H1 (cell line): ENCODE measurements around the gene FRMD4A. TPM values are rescaled to one million over a fixed set of nuclear protein-coding genes. Genes with fewer than 3 reads are reported as not detected.

Experiments
- CTCF ChIA-PET: fragments of 300-600 bp; sonication (Branson Sonifier 250); formaldehyde crosslinking; loops from one replicate; lab custom pipeline; 2021; ENCODE audit not compliant: partially characterized antibody; lab: Charles Lee
- POLR2A ChIA-PET: fragments of 300-600 bp; sonication (Branson Sonifier 250); formaldehyde crosslinking; loops from one replicate; lab custom pipeline; 2021; ENCODE audit warnings: inconsistent platforms; ENCODE audit not compliant: partially characterized antibody; lab: Charles Lee
- DNase-seq, 2 experiments: peaks; one replicate each; pipeline versions ENCODE4 v3.0.0 to v3.0.0-alpha.2; 2010 to 2022; ENCODE audit warnings: low spot score in 2 of 2, low read depth in 1 of 2, mixed read lengths in 1 of 2
- FAIRE-seq: peaks from 2 replicates; lab custom pipeline; 2011; peaks lifted over from hg19 to GRCh38; lab: Jason Lieb, UNC
- H2AFZ ChIP-seq: 2 replicates; pipeline ENCODE4 v1.8.1; 2012; ENCODE audit warnings: low read length, inconsistent platforms
- H2AK5ac ChIP-seq: 2 replicates; pipeline ENCODE4 v1.6.1; 2013; ENCODE audit warnings: low read depth, low read length
- H2BK120ac ChIP-seq: replicated peaks from 2 replicates; pipeline ENCODE3; 2013; ENCODE audit warnings: low read depth, low read length, inconsistent platforms
- H2BK12ac ChIP-seq: 2 replicates; pipeline ENCODE4 v1.6.1; 2013; ENCODE audit warnings: low read depth, low read length
- H2BK15ac ChIP-seq: 2 replicates; pipeline ENCODE4 v1.6.1; 2013; ENCODE audit warnings: low read length
- H2BK20ac ChIP-seq: 2 replicates; pipeline ENCODE4 v1.6.1; 2013; ENCODE audit warnings: low read length
- H2BK5ac ChIP-seq: 2 replicates; pipeline ENCODE4 v1.6.1; 2013; ENCODE audit warnings: low read depth, low read length
- H3K14ac ChIP-seq: 2 replicates; pipeline ENCODE4 v1.6.1; 2013; ENCODE audit warnings: inconsistent platforms; ENCODE audit not compliant: insufficient read length
- H3K18ac ChIP-seq: 2 replicates; pipeline ENCODE4 v1.6.1; 2013; ENCODE audit warnings: low read length; ENCODE audit errors: extremely low read depth
- H3K23ac ChIP-seq: 2 replicates; pipeline ENCODE4 v1.6.1; 2013; ENCODE audit warnings: inconsistent platforms; ENCODE audit not compliant: insufficient read length
- H3K23me2 ChIP-seq: 2 replicates; pipeline ENCODE4 v1.6.1; 2013; ENCODE audit warnings: low read depth, low read length
- H3K27ac ChIP-seq: 2 replicates; pipeline ENCODE4 v1.6.1; 2011; ENCODE audit warnings: low read depth, low read length, inconsistent platforms
- H3K27me3 ChIP-seq, 4 experiments: replicated peaks in 1 of 4; 1 replicate in 1 of 4; 2 replicates in 3 of 4; pipeline versions ENCODE4 v1.6.1 to v1.8.1; 2011 to 2013; ENCODE audit warnings: low read length in 3 of 4, mild to moderate bottlenecking in 3 of 4, inconsistent platforms in 2 of 4, mixed read lengths in 2 of 4, moderate library complexity in 1 of 4; ENCODE audit not compliant: control insufficient read depth in 3 of 4, insufficient read depth in 3 of 4; ENCODE audit errors: extremely low read depth in 1 of 4
- H3K36me3 ChIP-seq, 4 experiments: 2 replicates each; pipeline versions ENCODE4 v1.6.1 to v1.8.1; 2011 to 2013; ENCODE audit warnings: mild to moderate bottlenecking in 4 of 4, low read length in 3 of 4, moderate library complexity in 2 of 4, control low read depth in 1 of 4, inconsistent platforms in 1 of 4; ENCODE audit not compliant: insufficient read depth in 4 of 4, control insufficient read depth in 2 of 4
- H3K4ac ChIP-seq: replicated peaks from 2 replicates; pipeline ENCODE3; 2013; ENCODE audit warnings: low read length, low read depth, mixed read lengths, inconsistent platforms; ENCODE audit not compliant: insufficient read length
- H3K4me1 ChIP-seq, 4 experiments: replicated peaks in 1 of 4; 1 replicate in 1 of 4; 2 replicates in 3 of 4; pipeline versions ENCODE4 v1.6.1 to v1.8.1; 2011 to 2013; ENCODE audit warnings: low read length in 3 of 4, inconsistent platforms in 2 of 4, mixed read lengths in 1 of 4; ENCODE audit not compliant: insufficient read depth in 4 of 4, control insufficient read depth in 3 of 4
- H3K4me2 ChIP-seq, 2 experiments: 2 replicates each; pipeline versions ENCODE4 v1.6.1 to v1.8.1; 2011 to 2013; ENCODE audit warnings: low read depth in 2 of 2, low read length in 2 of 2, control low read depth in 1 of 2, inconsistent platforms in 1 of 2, mild to moderate bottlenecking in 1 of 2; ENCODE audit not compliant: insufficient read depth in 1 of 2
- H3K4me3 ChIP-seq, 4 experiments: fragments of 200-600, 300-600 bp in 1 of 4; sonication (generic), shearing (Covaris generic), sonication (Bioruptor Twin) in 1 of 4; 2 replicates each; pipeline versions ENCODE4 v1.5.1 to v1.8.1; 2011 to 2016; ENCODE audit warnings: low read length in 4 of 4, low read depth in 3 of 4, control low read depth in 2 of 4, inconsistent platforms in 2 of 4, mild to moderate bottlenecking in 2 of 4, mixed read lengths in 1 of 4, moderate library complexity in 1 of 4; ENCODE audit not compliant: insufficient read depth in 2 of 4; ENCODE audit errors: extremely low read depth in 1 of 4
- H3K56ac ChIP-seq: replicated peaks from 2 replicates; pipeline ENCODE3; 2013; ENCODE audit warnings: low read depth, mild to moderate bottlenecking, mixed read lengths, low read length, inconsistent platforms; ENCODE audit not compliant: insufficient read length
- H3K79me1 ChIP-seq: 2 replicates; pipeline ENCODE4 v1.6.1; 2013; ENCODE audit warnings: low read depth, low read length, control low read depth
- H3K79me2 ChIP-seq, 2 experiments: 2 replicates each; pipeline versions ENCODE4 v1.6.1 to v1.8.1; 2012 to 2013; ENCODE audit warnings: low read length in 2 of 2, mild to moderate bottlenecking in 2 of 2, inconsistent platforms in 1 of 2; ENCODE audit not compliant: insufficient read depth in 2 of 2, control insufficient read depth in 1 of 2
- H3K9ac ChIP-seq, 4 experiments: replicated peaks in 1 of 4; 1 replicate in 1 of 4; 2 replicates in 3 of 4; pipeline versions ENCODE4 v1.6.1 to v1.8.1; 2011 to 2013; ENCODE audit warnings: low read depth in 3 of 4, low read length in 3 of 4, control low read depth in 2 of 4, mild to moderate bottlenecking in 2 of 4, moderate library complexity in 2 of 4, inconsistent platforms in 1 of 4; ENCODE audit errors: extremely low read depth in 1 of 4
- H3K9me3 ChIP-seq, 2 experiments: 2 replicates each; pipeline versions ENCODE4 v1.6.1 to v1.8.1; 2012 to 2013; ENCODE audit warnings: mild to moderate bottlenecking in 2 of 2, moderate library complexity in 2 of 2, control low read depth in 1 of 2, inconsistent platforms in 1 of 2, low read depth in 1 of 2, low read length in 1 of 2, mixed read lengths in 1 of 2; ENCODE audit not compliant: insufficient read depth in 2 of 2
- H4K20me1 ChIP-seq, 2 experiments: replicated peaks in 1 of 2; 2 replicates each; pipeline versions ENCODE3 to v1.8.1; 2011 to 2013; ENCODE audit warnings: inconsistent platforms in 2 of 2, low read length in 2 of 2, mild to moderate bottlenecking in 1 of 2; ENCODE audit not compliant: insufficient read depth in 2 of 2, control insufficient read depth in 1 of 2
- H4K5ac ChIP-seq: 2 replicates; pipeline ENCODE4 v1.6.1; 2013; ENCODE audit warnings: low read length, low read depth, mixed read lengths, inconsistent platforms; ENCODE audit not compliant: insufficient read length
- H4K8ac ChIP-seq: 2 replicates; pipeline ENCODE4 v1.8.0; 2013; ENCODE audit warnings: mild to moderate bottlenecking, moderate library complexity, low read length, inconsistent platforms; ENCODE audit not compliant: insufficient read depth; ENCODE audit errors: extremely low read depth
- H4K91ac ChIP-seq: replicated peaks from 2 replicates; pipeline ENCODE3; 2013; ENCODE audit warnings: low read length, mixed read lengths, inconsistent platforms; ENCODE audit not compliant: insufficient read length
- NRF1 ChIP-seq: IDR thresholded peaks from 2 replicates; pipeline ENCODE4 v1.6.1; 2011; ENCODE audit warnings: mild to moderate bottlenecking, low read depth, low read length, improper control_type of control experiment
- PHF8 ChIP-seq: fragments of 200-600 bp; sonication (generic); conservative IDR thresholded peaks from 2 replicates; pipeline ENCODE4 v1.7.1; 2012; ENCODE audit warnings: low read depth, mild to moderate bottlenecking, inconsistent platforms, low read length, moderate library complexity
- POLR2A ChIP-seq, 2 experiments: IDR thresholded peaks; 1 replicate in 1 of 2; 2 replicates in 1 of 2; pipeline ENCODE4 v1.6.1; 2011; ENCODE audit warnings: low read depth in 2 of 2, low read length in 2 of 2, mild to moderate bottlenecking in 2 of 2; ENCODE audit errors: control extremely low read depth in 1 of 2
- POLR2AphosphoS5 ChIP-seq: IDR thresholded peaks from 2 replicates; pipeline ENCODE4 v1.6.1; 2011; ENCODE audit warnings: low read depth, low read length
- RAD21 ChIP-seq, 2 experiments: IDR thresholded peaks in 1 of 2; conservative IDR thresholded peaks in 1 of 2; 2 replicates each; pipeline ENCODE4 v1.6.1; 2011; ENCODE audit warnings: low read depth in 2 of 2, low read length in 2 of 2, improper control_type of control experiment in 1 of 2, inconsistent platforms in 1 of 2, mild to moderate bottlenecking in 1 of 2, moderate library complexity in 1 of 2
- SP4 ChIP-seq: IDR thresholded peaks from 2 replicates; pipeline ENCODE4 v1.6.1; 2012; ENCODE audit warnings: low read length, inconsistent platforms
- TEAD4 ChIP-seq: IDR thresholded peaks from 2 replicates; pipeline ENCODE4 v1.6.1; 2012; ENCODE audit warnings: low read depth, low read length, inconsistent platforms, mixed read lengths
- YY1 ChIP-seq: IDR thresholded peaks from 2 replicates; pipeline ENCODE4 v1.6.1; 2011; ENCODE audit warnings: low read depth, mild to moderate bottlenecking, low read length
- WGBS, 2 experiments: shearing (Covaris generic) in 1 of 2; methylation state at CpG; one replicate each; pipeline versions ENCODE4 v1.1.6 to v1.1.7; 2013 to 2015; ENCODE audit warnings: low lambda C conversion rate in 2 of 2, mixed read lengths in 2 of 2, inconsistent platforms in 1 of 2, low coverage in 1 of 2, missing lambda C conversion rate in 1 of 2; ENCODE audit not compliant: insufficient replicate concordance in 2 of 2, insufficient coverage in 1 of 2, insufficient read length in 1 of 2; ENCODE audit errors: extremely low coverage in 1 of 2, missing lambda C conversion rate in 1 of 2; 5-methylcytosine and 5-hydroxymethylcytosine counted together
- polyA plus RNA-seq, 7 experiments: library from polyadenylated mRNA; depleted of rRNA in 3 of 7; stranded (reverse) in 5 of 7; unstranded in 2 of 7; fragments of >200 nt in 5 of 7; fragments of 200-250 nt in 2 of 7; gene quantifications; 1 replicate in 5 of 7; 2 replicates in 1 of 7; 4 replicates in 1 of 7; pipeline versions ENCODE4 v1.2.1 to v1.2.3, GENCODE V29; 2011 to 2013; ENCODE audit warnings: missing spikeins in 2 of 7, mixed read lengths in 2 of 7
- total RNA-seq: library from RNA; stranded (reverse); fragmentation: NEBNext Ultra II Directional; extraction: Animal tissue kit (Norgen Biotek cat#: 25700); gene quantifications from 2 replicates; pipeline ENCODE4 v1.2.1, GENCODE V29; 2021
- TF ChIP-seq, protein P1 (sequence below), 3 experiments: IDR thresholded peaks; 1 replicate in 2 of 3; 2 replicates in 1 of 3; pipeline versions ENCODE4 v1.5.1 to v1.6.1; 2011; ENCODE audit warnings: low read length in 3 of 3, mild to moderate bottlenecking in 3 of 3, inconsistent platforms in 2 of 3, low read depth in 1 of 3, moderate library complexity in 1 of 3; ENCODE audit not compliant: insufficient read depth in 1 of 3; ENCODE audit errors: control extremely low read depth in 1 of 3
- TF ChIP-seq, protein P2 (sequence below): IDR thresholded peaks from 2 replicates; pipeline ENCODE4 v1.6.1; 2012; ENCODE audit warnings: inconsistent platforms

The FRMD4A gene
- total and polyA plus RNA-seq, 2 of the 8 experiments (the other 6 are each of a cell fraction or from before 2014, with no cell fraction given): 38.6 to 39.6 TPM

DNA sequence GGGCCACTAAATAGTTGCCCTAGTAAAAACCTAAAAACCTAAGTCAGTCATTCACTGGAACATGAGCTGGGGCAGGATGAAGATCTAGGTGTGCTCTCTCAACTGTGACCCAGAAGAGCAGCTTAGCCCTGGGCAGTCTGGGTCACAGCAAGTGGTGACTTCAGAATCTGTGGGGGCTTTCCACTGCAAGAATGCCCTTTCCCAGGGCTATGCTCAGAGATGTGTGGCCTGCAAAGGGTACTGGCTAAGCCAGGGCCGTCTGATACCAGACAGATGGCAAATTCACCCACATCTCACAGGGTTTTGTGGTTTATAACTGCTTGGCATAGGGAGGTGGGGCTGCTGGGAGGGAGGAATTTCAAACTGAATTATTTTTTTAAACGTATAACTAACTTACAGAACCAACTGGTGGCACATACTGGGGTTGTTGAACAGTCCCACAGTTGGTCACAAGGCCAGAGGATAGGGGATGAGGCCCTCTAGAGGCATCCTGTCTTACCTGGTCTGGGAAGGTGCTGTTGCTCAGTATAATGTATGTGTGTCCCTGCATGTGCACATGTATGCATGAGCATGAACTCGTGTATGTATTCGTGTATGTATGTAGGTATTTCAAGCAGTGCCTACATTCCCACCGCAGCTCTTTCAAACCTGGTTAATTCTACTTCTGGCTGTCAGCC lies 680.7 kb downstream of the FRMD4A start:
- Histone ChIP-seq H2BK120ac (no peak overlapping the region), H4K8ac (no peak overlapping the region), H3K23me2 (no peaks in the 10 kb centered on the region), H2BK20ac (no peak overlapping the region), H3K79me1 (no peaks in the 10 kb centered on the region), H3K23ac (no peak overlapping the region), H4K5ac (no peak overlapping the region), H3K18ac (no peak overlapping the region), H3K4me1 (no peaks in the 10 kb centered on the region), H3K9ac (no peak overlapping the region), H3K4me3 (no peak overlapping the region), H2AFZ (no peak overlapping the region), H3K36me3 (peaks cover 8 to 44% (median 21%) of the 10 kb centered on the region in 4 experiments; a peak in 7 of 8 replicates), H4K20me1 (no peaks in the 10 kb centered on the region), H3K14ac (no peak overlapping the region), H2AK5ac (no peak overlapping the region), H2BK5ac (no peak overlapping the region), H3K27ac (no peak overlapping the region), H3K4me2 (no peak overlapping the region), H2BK12ac (no peak overlapping the region), H3K9me3 (no peaks in the 10 kb centered on the region), H4K91ac (no peak overlapping the region), H3K56ac (no peak overlapping the region), H3K27me3 (no peaks in the 10 kb centered on the region; a peak in 1 of 7 replicates), H3K79me2 (no peaks in the 10 kb centered on the region), H2BK15ac (no peak overlapping the region), H3K4ac (no peak overlapping the region)
- WGBS, 2 experiments: 71% methylated on average over 5 of the region's 5 CpGs; no CpG with 5 or more reads in 1 of the 2 experiments
- FAIRE-seq (peak; percentile 28), DNase-seq (no peak)
- ChIA-PET CTCF (interaction anchor here (1.0 to 1.3 kb wide), 6 partner anchors 9 to 46 kb away, joined by 3 to 4 read pairs (median 4); no protein-coding TSS in a partner anchor), POLR2A (no interaction called here)
- peak in 1 of 2 experiments; percentile 43; a peak in 1 of 4 replicates for TF ChIP-seq RAD21 (IDR thresholded peaks at IDR 0.05 in 1 of 2, conservative IDR thresholded peaks at IDR 0.05 in 1 of 2; ENCODE audit: low read depth in 2 of 2, low read length in 2 of 2)
- no peak for TF ChIP-seq TEAD4
- TF ChIP-seq, protein P1, sequence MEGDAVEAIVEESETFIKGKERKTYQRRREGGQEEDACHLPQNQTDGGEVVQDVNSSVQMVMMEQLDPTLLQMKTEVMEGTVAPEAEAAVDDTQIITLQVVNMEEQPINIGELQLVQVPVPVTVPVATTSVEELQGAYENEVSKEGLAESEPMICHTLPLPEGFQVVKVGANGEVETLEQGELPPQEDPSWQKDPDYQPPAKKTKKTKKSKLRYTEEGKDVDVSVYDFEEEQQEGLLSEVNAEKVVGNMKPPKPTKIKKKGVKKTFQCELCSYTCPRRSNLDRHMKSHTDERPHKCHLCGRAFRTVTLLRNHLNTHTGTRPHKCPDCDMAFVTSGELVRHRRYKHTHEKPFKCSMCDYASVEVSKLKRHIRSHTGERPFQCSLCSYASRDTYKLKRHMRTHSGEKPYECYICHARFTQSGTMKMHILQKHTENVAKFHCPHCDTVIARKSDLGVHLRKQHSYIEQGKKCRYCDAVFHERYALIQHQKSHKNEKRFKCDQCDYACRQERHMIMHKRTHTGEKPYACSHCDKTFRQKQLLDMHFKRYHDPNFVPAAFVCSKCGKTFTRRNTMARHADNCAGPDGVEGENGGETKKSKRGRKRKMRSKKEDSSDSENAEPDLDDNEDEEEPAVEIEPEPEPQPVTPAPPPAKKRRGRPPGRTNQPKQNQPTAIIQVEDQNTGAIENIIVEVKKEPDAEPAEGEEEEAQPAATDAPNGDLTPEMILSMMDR (IDR thresholded peaks at IDR 0.05; ENCODE audit: control extremely low read depth in 1 of 3, insufficient read depth in 1 of 3, low read depth in 1 of 3, low read length in 3 of 3): peak in 2 of 3 experiments; percentile 15 to 32; a peak in 2 of 4 replicates
- TF ChIP-seq YY1: no peak
- no peak for TF ChIP-seq SP4
- TF ChIP-seq POLR2AphosphoS5: no peak
- TF ChIP-seq POLR2A (IDR thresholded peaks at IDR 0.05; ENCODE audit: control extremely low read depth in 1 of 2, low read depth in 2 of 2, low read length in 2 of 2): no peak
- TF ChIP-seq, protein P2, sequence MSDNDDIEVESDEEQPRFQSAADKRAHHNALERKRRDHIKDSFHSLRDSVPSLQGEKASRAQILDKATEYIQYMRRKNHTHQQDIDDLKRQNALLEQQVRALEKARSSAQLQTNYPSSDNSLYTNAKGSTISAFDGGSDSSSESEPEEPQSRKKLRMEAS: no peak
- no peak for TF ChIP-seq NRF1
- TF ChIP-seq PHF8: no peak
